HCT116 (cell line): ENCODE data around the gene TH. TPM values are rescaled to one million over a fixed set of nuclear protein-coding genes. Genes with fewer than 3 reads are reported as not detected.

Source experiments
- ATAC-seq: fragments of 200-7000 bp; cut with Tn5 transposase; 2 replicates; pipeline ENCODE4 v1.9.1; 2020; ENCODE audit warnings: mild to moderate bottlenecking, moderate library complexity
- BruUV-seq: library from RNA; stranded (reverse); fragments of 400-500 nt; replicated peaks from 2 replicates; lab custom pipeline; 2021; lab: Mats Ljungman, UMichigan
- CTCF ChIA-PET: fragments of 300-600 bp; sonication (Branson Sonifier 250); formaldehyde crosslinking; loops from one replicate; lab custom pipeline; 2021; ENCODE audit warnings: antibody characterized with exemption; lab: Charles Lee
- POLR2A ChIA-PET: fragments of 300-600, 350-600 bp; sonication (Branson Sonifier 250); formaldehyde crosslinking; loops from one replicate; lab custom pipeline; 2021; ENCODE audit warnings: antibody characterized with exemption; lab: Charles Lee
- RAD21 ChIA-PET, 2 experiments: fragments of 300-600 bp; sonication (Branson Sonifier 250); formaldehyde crosslinking; loops; one replicate each; lab custom pipeline; 2023; ENCODE audit warnings: low total read pairs in 2 of 2; ENCODE audit not compliant: uncharacterized antibody in 2 of 2, unreplicated experiment in 2 of 2, low non-redundant PET in 1 of 2; lab: Charles Lee
- DNase-seq: peaks from one replicate; pipeline ENCODE4 v3.0.0-alpha.2; 2010; ENCODE audit warnings: low read depth, low spot score
- H2AFZ ChIP-seq: fragments of 200-600 bp; shearing (Covaris generic), sonication (generic); 2 replicates; pipeline ENCODE4 v1.6.1; 2017; ENCODE audit warnings: low read depth, mixed run types, mixed read lengths, antibody characterized with exemption, low read length; ENCODE audit not compliant: poor library complexity, severe bottlenecking
- H3K27ac ChIP-seq: 2 replicates; pipeline ENCODE4 v1.5.1; 2012; ENCODE audit warnings: low read depth, low read length
- H3K27me3 ChIP-seq: fragments of 200-600 bp; sonication (generic); 2 replicates; pipeline ENCODE4 v1.6.1; 2016; ENCODE audit warnings: mixed run types, low read length, mixed read lengths; ENCODE audit not compliant: insufficient read depth
- H3K36me3 ChIP-seq, 2 experiments: fragments of 200-500 bp in 1 of 2; fragments of 200-600 bp in 1 of 2; sonication (Bioruptor generic) in 1 of 2; sonication (generic) in 1 of 2; 2 replicates each; pipeline versions ENCODE4 v1.5.1 to v1.6.1; 2014 to 2016; ENCODE audit warnings: low read length in 2 of 2, inconsistent platforms in 1 of 2, mixed read lengths in 1 of 2, mixed run types in 1 of 2; ENCODE audit not compliant: insufficient read depth in 2 of 2, control insufficient read depth in 1 of 2
- H3K4me1 ChIP-seq, 2 experiments: fragments of 200-600 bp in 1 of 2; sonication (generic) in 1 of 2; 2 replicates each; pipeline versions ENCODE4 v1.5.1 to v1.6.1; 2012 to 2017; ENCODE audit warnings: low read length in 2 of 2, inconsistent platforms in 1 of 2, mild to moderate bottlenecking in 1 of 2, mixed read lengths in 1 of 2, mixed run types in 1 of 2, moderate library complexity in 1 of 2; ENCODE audit not compliant: insufficient read depth in 2 of 2, control insufficient read depth in 1 of 2
- H3K4me2 ChIP-seq: fragments of 200-600 bp; sonication (generic); 2 replicates; pipeline ENCODE4 v1.6.1; 2017; ENCODE audit warnings: mixed run types, low read length, mixed read lengths
- H3K4me3 ChIP-seq, 2 experiments: fragments of 200-600 bp in 1 of 2; sonication (generic) in 1 of 2; replicated peaks in 1 of 2; 2 replicates each; pipeline ENCODE4 v1.5.1; 2011 to 2016; ENCODE audit warnings: low read length in 2 of 2, control low read depth in 1 of 2, low read depth in 1 of 2, mild to moderate bottlenecking in 1 of 2, mixed read lengths in 1 of 2, mixed run types in 1 of 2
- H3K79me2 ChIP-seq: fragments of 200-600 bp; sonication (generic); 2 replicates; pipeline ENCODE4 v1.6.1; 2017; ENCODE audit warnings: mild to moderate bottlenecking, mixed run types, low read length, moderate library complexity, mixed read lengths; ENCODE audit not compliant: insufficient read depth
- H3K9ac ChIP-seq: fragments of 200-600 bp; sonication (generic); 2 replicates; pipeline ENCODE4 v1.6.1; 2016; ENCODE audit warnings: low read length, mixed read lengths
- H3K9me2 ChIP-seq: fragments of 200-600 bp; sonication (generic), shearing (Covaris generic); 2 replicates; pipeline ENCODE4 v1.6.1; 2017; ENCODE audit warnings: mixed run types, mild to moderate bottlenecking, moderate library complexity; ENCODE audit not compliant: insufficient read depth
- H3K9me3 ChIP-seq, 2 experiments: fragments of 200-500 bp in 1 of 2; fragments of 200-600 bp in 1 of 2; sonication (Bioruptor generic) in 1 of 2; sonication (generic) in 1 of 2; 2 replicates each; pipeline ENCODE4 v1.6.1; 2014 to 2017; ENCODE audit warnings: low read length in 2 of 2, mixed read lengths in 2 of 2, inconsistent platforms in 1 of 2, low read depth in 1 of 2, mild to moderate bottlenecking in 1 of 2, mixed run types in 1 of 2, moderate library complexity in 1 of 2; ENCODE audit not compliant: control insufficient read depth in 1 of 2, insufficient read depth in 1 of 2
- H4K20me1 ChIP-seq: fragments of 200-600 bp; sonication (generic), shearing (Covaris generic); 2 replicates; pipeline ENCODE4 v1.6.1; 2017; ENCODE audit warnings: mixed run types, mild to moderate bottlenecking, moderate library complexity; ENCODE audit not compliant: insufficient read depth
- EGR1 ChIP-seq: IDR thresholded peaks from 2 replicates; pipeline ENCODE4 v1.6.1; 2012; ENCODE audit warnings: low read depth
- ELF1 ChIP-seq: IDR thresholded peaks from 2 replicates; pipeline ENCODE4 v1.6.1; 2012; ENCODE audit warnings: low read depth, borderline replicate concordance
- EZH2 ChIP-seq: fragments of 200-600 bp; sonication (generic); IDR thresholded peaks from 2 replicates; pipeline ENCODE4 v1.6.1; 2017; ENCODE audit warnings: antibody characterized with exemption, mixed run types
- EZH2phosphoT487 ChIP-seq: fragments of 200-600 bp; IDR thresholded peaks from 2 replicates; pipeline ENCODE4 v1.6.1; 2018; ENCODE audit warnings: antibody characterized with exemption, borderline replicate concordance
- JUND ChIP-seq: IDR thresholded peaks from 2 replicates; pipeline ENCODE4 v1.6.1; 2012
- POLR2A ChIP-seq: IDR thresholded peaks from 2 replicates; pipeline ENCODE4 v1.7.0; 2011; ENCODE audit warnings: borderline replicate concordance; ENCODE audit not compliant: insufficient read depth, insufficient read length; ENCODE audit errors: extremely low read depth
- RAD21 ChIP-seq: IDR thresholded peaks from 2 replicates; pipeline ENCODE4 v1.6.1; 2012; ENCODE audit warnings: low read depth, mild to moderate bottlenecking
- SIN3A ChIP-seq: IDR thresholded peaks from 2 replicates; pipeline ENCODE4 v1.6.1; 2012; ENCODE audit warnings: low read depth
- SP1 ChIP-seq: IDR thresholded peaks from 2 replicates; pipeline ENCODE4 v1.6.1; 2012; ENCODE audit warnings: low read depth
- TCF7L2 ChIP-seq: IDR thresholded peaks from 2 replicates; pipeline ENCODE4 v1.7.0; 2011; ENCODE audit warnings: borderline replicate concordance, inconsistent platforms; ENCODE audit not compliant: insufficient read depth, insufficient read length; ENCODE audit errors: extremely low read depth
- YY1 ChIP-seq: IDR thresholded peaks from 2 replicates; pipeline ENCODE4 v1.6.1; 2011; ENCODE audit warnings: low read length, low read depth, moderate library complexity, mild to moderate bottlenecking; ENCODE audit not compliant: insufficient replicate concordance; ENCODE audit errors: extremely low read depth
- ZFX ChIP-seq: fragments of 450-650 bp; IDR thresholded peaks from 2 replicates; pipeline ENCODE4 v1.6.1; 2017
- ZNF274 ChIP-seq: fragments of 200-500 bp; sonication (Bioruptor generic); IDR thresholded peaks from 2 replicates; pipeline ENCODE4 v1.6.1; 2014; ENCODE audit warnings: mild to moderate bottlenecking, low read depth, low read length, inconsistent platforms
- intact Hi-C: fragments of 100-400 bp; cut with micrococcal nuclease; formaldehyde crosslinking; loops from 2 replicates; pipeline ENCODE4 v1.10.0; 2022
- total RNA-seq: library from RNA; stranded (reverse); gene quantifications from one replicate; pipeline ENCODE4 v1.2.1, GENCODE V29; 2021; ENCODE audit not compliant: unreplicated experiment
- TF ChIP-seq, protein P1 (sequence below): IDR thresholded peaks from 2 replicates; pipeline ENCODE4 v1.6.1; 2012
- TF ChIP-seq, protein P2 (sequence below): IDR thresholded peaks from 2 replicates; pipeline ENCODE4 v1.6.1; 2011; ENCODE audit warnings: mild to moderate bottlenecking, low read length, moderate library complexity; ENCODE audit not compliant: insufficient replicate concordance; ENCODE audit errors: extremely low read depth
- TF ChIP-seq, protein P3 (sequence below), 3 experiments: fragments of 200-600 bp in 1 of 3; sonication (generic) in 1 of 3; IDR thresholded peaks in 2 of 3; conservative IDR thresholded peaks in 1 of 3; 2 replicates each; pipeline ENCODE4 v1.5.1; 2012 to 2017; ENCODE audit warnings: low read depth in 2 of 3, low read length in 2 of 3, antibody characterized with exemption in 1 of 3, borderline replicate concordance in 1 of 3, control low read depth in 1 of 3, mild to moderate bottlenecking in 1 of 3, mixed read lengths in 1 of 3, mixed run types in 1 of 3, moderate library complexity in 1 of 3; ENCODE audit not compliant: insufficient read depth in 1 of 3
- TF ChIP-seq, protein P4 (sequence below): IDR thresholded peaks from 2 replicates; pipeline ENCODE4 v1.6.1; 2012
- TF ChIP-seq, protein P5 (sequence below): IDR thresholded peaks from 2 replicates; pipeline ENCODE4 v1.6.1; 2012; ENCODE audit warnings: low read depth

TH gene
- total RNA-seq, 1 experiment from 2014 or later: not detected

DNA sequence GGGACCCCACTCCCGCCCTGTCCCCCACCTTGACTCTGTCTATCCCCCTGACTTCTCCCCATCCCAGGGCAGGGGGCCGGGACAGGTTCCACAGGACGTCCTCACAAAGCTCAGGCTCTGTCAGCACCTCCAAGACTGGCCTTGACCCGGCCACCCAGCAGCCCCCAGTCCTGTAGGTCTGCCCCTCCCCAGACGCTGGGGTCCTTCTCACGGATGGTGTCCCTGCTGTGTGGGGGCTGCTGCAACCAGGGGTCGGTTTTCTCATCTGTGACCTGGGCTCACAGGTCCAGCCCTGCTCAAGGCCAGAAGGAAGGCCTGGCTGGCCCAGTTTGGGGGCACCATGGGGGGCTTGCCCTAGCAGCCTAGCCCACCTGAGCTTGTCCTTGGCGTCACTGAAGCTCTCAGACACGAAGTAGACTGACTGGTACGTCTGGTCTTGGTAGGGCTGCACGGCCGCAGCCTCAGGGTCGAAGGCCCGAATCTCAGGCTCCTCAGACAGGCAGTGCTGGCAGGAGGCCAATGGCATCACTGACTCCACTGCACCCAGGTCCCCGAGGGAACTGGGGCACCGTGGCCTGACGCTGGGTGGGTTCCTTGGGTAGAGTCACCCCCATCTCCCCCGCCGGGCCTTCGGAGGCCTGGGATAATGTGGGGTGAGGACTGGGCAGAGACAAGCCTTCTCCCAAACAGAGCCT, 6.6 kb downstream of the TH start:
- intact Hi-C loops: no loop called here
- Histone ChIP-seq H3K27me3 (no peaks in the 10 kb centered on the region), H3K9ac (no peak overlapping the region), H3K4me3 (no peak overlapping the region), H3K36me3 (no peaks in the 10 kb centered on the region), H3K9me2 (no peaks in the 10 kb centered on the region), H3K9me3 (no peaks in the 10 kb centered on the region), H2AFZ (no peak overlapping the region)
- RAD21 ChIA-PET: no interaction called here
- no peak for DNase-seq
- no TSS peak for BruUV-seq
- TF ChIP-seq, protein P1, sequence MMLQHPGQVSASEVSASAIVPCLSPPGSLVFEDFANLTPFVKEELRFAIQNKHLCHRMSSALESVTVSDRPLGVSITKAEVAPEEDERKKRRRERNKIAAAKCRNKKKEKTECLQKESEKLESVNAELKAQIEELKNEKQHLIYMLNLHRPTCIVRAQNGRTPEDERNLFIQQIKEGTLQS: no peak
- TF ChIP-seq EZH2phosphoT487 (no peak), TCF7L2 (no peak), RAD21 (no peak), EZH2 (no peak), ELF1 (no peak), SP1 (no peak), YY1 (no peak), POLR2A (no peak), ZFX (no peak), ZNF274 (no peak), EGR1 (no peak), SIN3A (no peak), JUND (no peak)
- TF ChIP-seq, protein P2, sequence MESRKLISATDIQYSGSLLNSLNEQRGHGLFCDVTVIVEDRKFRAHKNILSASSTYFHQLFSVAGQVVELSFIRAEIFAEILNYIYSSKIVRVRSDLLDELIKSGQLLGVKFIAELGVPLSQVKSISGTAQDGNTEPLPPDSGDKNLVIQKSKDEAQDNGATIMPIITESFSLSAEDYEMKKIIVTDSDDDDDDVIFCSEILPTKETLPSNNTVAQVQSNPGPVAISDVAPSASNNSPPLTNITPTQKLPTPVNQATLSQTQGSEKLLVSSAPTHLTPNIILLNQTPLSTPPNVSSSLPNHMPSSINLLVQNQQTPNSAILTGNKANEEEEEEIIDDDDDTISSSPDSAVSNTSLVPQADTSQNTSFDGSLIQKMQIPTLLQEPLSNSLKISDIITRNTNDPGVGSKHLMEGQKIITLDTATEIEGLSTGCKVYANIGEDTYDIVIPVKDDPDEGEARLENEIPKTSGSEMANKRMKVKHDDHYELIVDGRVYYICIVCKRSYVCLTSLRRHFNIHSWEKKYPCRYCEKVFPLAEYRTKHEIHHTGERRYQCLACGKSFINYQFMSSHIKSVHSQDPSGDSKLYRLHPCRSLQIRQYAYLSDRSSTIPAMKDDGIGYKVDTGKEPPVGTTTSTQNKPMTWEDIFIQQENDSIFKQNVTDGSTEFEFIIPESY: no peak
- TF ChIP-seq, protein P3, sequence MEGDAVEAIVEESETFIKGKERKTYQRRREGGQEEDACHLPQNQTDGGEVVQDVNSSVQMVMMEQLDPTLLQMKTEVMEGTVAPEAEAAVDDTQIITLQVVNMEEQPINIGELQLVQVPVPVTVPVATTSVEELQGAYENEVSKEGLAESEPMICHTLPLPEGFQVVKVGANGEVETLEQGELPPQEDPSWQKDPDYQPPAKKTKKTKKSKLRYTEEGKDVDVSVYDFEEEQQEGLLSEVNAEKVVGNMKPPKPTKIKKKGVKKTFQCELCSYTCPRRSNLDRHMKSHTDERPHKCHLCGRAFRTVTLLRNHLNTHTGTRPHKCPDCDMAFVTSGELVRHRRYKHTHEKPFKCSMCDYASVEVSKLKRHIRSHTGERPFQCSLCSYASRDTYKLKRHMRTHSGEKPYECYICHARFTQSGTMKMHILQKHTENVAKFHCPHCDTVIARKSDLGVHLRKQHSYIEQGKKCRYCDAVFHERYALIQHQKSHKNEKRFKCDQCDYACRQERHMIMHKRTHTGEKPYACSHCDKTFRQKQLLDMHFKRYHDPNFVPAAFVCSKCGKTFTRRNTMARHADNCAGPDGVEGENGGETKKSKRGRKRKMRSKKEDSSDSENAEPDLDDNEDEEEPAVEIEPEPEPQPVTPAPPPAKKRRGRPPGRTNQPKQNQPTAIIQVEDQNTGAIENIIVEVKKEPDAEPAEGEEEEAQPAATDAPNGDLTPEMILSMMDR (IDR thresholded peaks at IDR 0.05 in 2 of 3, conservative IDR thresholded peaks at IDR 0.05 in 1 of 3; ENCODE audit: borderline replicate concordance in 1 of 3, insufficient read depth in 1 of 3, low read depth in 2 of 3, low read length in 2 of 3): no peak
- TF ChIP-seq, protein P4, sequence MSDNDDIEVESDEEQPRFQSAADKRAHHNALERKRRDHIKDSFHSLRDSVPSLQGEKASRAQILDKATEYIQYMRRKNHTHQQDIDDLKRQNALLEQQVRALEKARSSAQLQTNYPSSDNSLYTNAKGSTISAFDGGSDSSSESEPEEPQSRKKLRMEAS: no peak
- TF ChIP-seq, protein P5, sequence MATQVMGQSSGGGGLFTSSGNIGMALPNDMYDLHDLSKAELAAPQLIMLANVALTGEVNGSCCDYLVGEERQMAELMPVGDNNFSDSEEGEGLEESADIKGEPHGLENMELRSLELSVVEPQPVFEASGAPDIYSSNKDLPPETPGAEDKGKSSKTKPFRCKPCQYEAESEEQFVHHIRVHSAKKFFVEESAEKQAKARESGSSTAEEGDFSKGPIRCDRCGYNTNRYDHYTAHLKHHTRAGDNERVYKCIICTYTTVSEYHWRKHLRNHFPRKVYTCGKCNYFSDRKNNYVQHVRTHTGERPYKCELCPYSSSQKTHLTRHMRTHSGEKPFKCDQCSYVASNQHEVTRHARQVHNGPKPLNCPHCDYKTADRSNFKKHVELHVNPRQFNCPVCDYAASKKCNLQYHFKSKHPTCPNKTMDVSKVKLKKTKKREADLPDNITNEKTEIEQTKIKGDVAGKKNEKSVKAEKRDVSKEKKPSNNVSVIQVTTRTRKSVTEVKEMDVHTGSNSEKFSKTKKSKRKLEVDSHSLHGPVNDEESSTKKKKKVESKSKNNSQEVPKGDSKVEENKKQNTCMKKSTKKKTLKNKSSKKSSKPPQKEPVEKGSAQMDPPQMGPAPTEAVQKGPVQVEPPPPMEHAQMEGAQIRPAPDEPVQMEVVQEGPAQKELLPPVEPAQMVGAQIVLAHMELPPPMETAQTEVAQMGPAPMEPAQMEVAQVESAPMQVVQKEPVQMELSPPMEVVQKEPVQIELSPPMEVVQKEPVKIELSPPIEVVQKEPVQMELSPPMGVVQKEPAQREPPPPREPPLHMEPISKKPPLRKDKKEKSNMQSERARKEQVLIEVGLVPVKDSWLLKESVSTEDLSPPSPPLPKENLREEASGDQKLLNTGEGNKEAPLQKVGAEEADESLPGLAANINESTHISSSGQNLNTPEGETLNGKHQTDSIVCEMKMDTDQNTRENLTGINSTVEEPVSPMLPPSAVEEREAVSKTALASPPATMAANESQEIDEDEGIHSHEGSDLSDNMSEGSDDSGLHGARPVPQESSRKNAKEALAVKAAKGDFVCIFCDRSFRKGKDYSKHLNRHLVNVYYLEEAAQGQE: no peak
- TF ChIP-seq, all 23 proteins: peak for 0
- no peak overlapping the region for H3K4me2 ChIP-seq
- no peaks in the 10 kb centered on the region for H4K20me1 ChIP-seq
- H3K79me2 ChIP-seq: no peaks in the 10 kb centered on the region
- CTCF ChIA-PET: interaction anchor here (2.0 to 4.8 kb wide), 2 partner anchors 14 to 255 kb away, joined by 10 to 23 read pairs; no protein-coding TSS in a partner anchor
- POLR2A ChIA-PET: no interaction called here
- H3K4me1 ChIP-seq: peaks cover 2 to 20% of the 10 kb centered on the region in 2 experiments; a peak in 3 of 4 replicates
- no peak for ATAC-seq
- no peak overlapping the region for H3K27ac ChIP-seq
